ENCODE data around the gene SYNE3. TPM values are rescaled to one million over a fixed set of nuclear protein-coding genes. Genes with fewer than 3 reads are reported as not detected.
A peak's percentile ranks its signal among the peaks of the same experiment; 100 is the strongest.

The SYNE3 gene
- total and polyA plus RNA-seq, 9 of the 15 experiments (the other 6 are each of a cell fraction or from before 2014, with no cell fraction given), result 0.04 to 3.1 (median 0.55) TPM

- TF ChIP-seq HMGN3 (IDR thresholded peaks at IDR 0.05; ENCODE audit: borderline replicate concordance, extremely low read depth, insufficient read length, low read depth, low read length), result no peak
- TF ChIP-seq GATAD2A (IDR thresholded peaks at IDR 0.05), result no peak
- TF ChIP-seq SFPQ (IDR thresholded peaks at IDR 0.05; ENCODE audit: low read depth, low read length), result no peak
- TF ChIP-seq MEF2D (tag; conservative IDR thresholded peaks at IDR 0.05; ENCODE audit: low read depth), result no peak
- TF ChIP-seq CBX3 (IDR thresholded peaks at IDR 0.05; ENCODE audit: borderline replicate concordance in 1 of 2, low read length in 2 of 2), result no peak
- TF ChIP-seq CEBPB (tag; IDR thresholded peaks at IDR 0.05), result no peak
Observed at GRCh38 chr14:95496111-95496681, 20.3 kb downstream of the SYNE3 start (continued).

GRCh38 chr14:95495538-95496025 lies 20.9 kb downstream of the SYNE3 start:
- Histone ChIP-seq H4K20me1 (replicated peaks; ENCODE audit: control insufficient read depth, insufficient read depth, low read length) (no peaks in the 10 kb centered on the region; the same call in 1 of the 2 replicates), H3K27me3 (ENCODE audit: control insufficient read depth in 2 of 2, insufficient read depth in 2 of 2, low read length in 2 of 2) (peaks cover 0 to 3% of the 10 kb centered on the region in 2 experiments; a peak in 2 of 5 replicates), H3K9me3 (replicated peaks; ENCODE audit: control insufficient read depth, insufficient read depth, low read depth, low read length) (no peaks in the 10 kb centered on the region), H3K79me2 (ENCODE audit: control insufficient read depth, insufficient read depth, low read length) (no peaks in the 10 kb centered on the region), H3K9ac (ENCODE audit: insufficient read depth in 1 of 2, low read depth in 2 of 2, low read length in 2 of 2) (no peak overlapping the region), H3K27ac (ENCODE audit: extremely low read depth, low read depth, low read length) (no peak overlapping the region), H3K4me1 (replicated peaks in 1 of 2; ENCODE audit: control insufficient read depth in 2 of 2, insufficient read depth in 2 of 2, low read length in 2 of 2) (no peaks in the 10 kb centered on the region; a peak in 1 of 5 replicates), H2AFZ (ENCODE audit: low read depth, low read length) (no peak overlapping the region), H3K9me1 (ENCODE audit: control insufficient read depth, insufficient read depth, low read length) (no peaks in the 10 kb centered on the region), H3K4me2 (ENCODE audit: insufficient read depth, low read length) (no peak overlapping the region), H3K36me3 (ENCODE audit: control insufficient read depth, insufficient read depth, low read length) (no peaks in the 10 kb centered on the region), H3K4me3 (no peak overlapping the region)
- ATAC-seq, result no peak
- BruUV-seq (replicated peaks), result no TSS peak
- intact Hi-C loops (cut with micrococcal nuclease) (no loop called here), in situ Hi-C loops (cut with MboI) (no loop called here)
- WGBS (ENCODE audit: insufficient coverage, low coverage, missing lambda C conversion rate), result 38% methylated on average over 6 of the region's 8 CpGs
- TF ChIP-seq ZNF766 (CRISPR knock-in tag; conservative IDR thresholded peaks at IDR 0.05) (no peak), ATF4 (CRISPR knock-in tag; IDR thresholded peaks at IDR 0.05) (no peak), ZNF197 (CRISPR knock-in tag; IDR thresholded peaks at IDR 0.05; ENCODE audit: low read depth) (no peak), SPI1 (IDR thresholded peaks at IDR 0.05; ENCODE audit: borderline replicate concordance, low read depth, low read length) (peak; percentile 78)
- no peak for FAIRE-seq
- ChIA-PET CTCF (ENCODE audit: low intra/inter-chr PET ratio) (no interaction called here), POLR2A (no interaction called here)
- DNase-seq (ENCODE audit: extremely low read depth in 1 of 4, low spot score in 3 of 4), result no peak
